A549 treated with GW870086 at 1 μM for 4 hours (cell line): Measurements from ENCODE around the gene ZDHHC23. TPM values are rescaled to one million over a fixed set of nuclear protein-coding genes. Genes with fewer than 3 reads are reported as not detected.

Experiments used
- total RNA-seq: library from RNA; stranded (reverse); fragments of 200-300 nt; extraction: Qiagen RNA extraction; gene quantifications from 5 replicates; pipeline ENCODE4 v1.2.3, GENCODE V29; 2022; ENCODE audit warnings: low read depth

Gene ZDHHC23, protein sequence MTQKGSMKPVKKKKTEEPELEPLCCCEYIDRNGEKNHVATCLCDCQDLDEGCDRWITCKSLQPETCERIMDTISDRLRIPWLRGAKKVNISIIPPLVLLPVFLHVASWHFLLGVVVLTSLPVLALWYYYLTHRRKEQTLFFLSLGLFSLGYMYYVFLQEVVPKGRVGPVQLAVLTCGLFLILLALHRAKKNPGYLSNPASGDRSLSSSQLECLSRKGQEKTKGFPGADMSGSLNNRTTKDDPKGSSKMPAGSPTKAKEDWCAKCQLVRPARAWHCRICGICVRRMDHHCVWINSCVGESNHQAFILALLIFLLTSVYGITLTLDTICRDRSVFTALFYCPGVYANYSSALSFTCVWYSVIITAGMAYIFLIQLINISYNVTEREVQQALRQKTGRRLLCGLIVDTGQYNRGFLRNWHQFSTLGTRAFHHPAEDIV
- total RNA-seq, result 3.2 to 3.5 TPM (median 3.5 TPM) in 5 replicates

DNA sequence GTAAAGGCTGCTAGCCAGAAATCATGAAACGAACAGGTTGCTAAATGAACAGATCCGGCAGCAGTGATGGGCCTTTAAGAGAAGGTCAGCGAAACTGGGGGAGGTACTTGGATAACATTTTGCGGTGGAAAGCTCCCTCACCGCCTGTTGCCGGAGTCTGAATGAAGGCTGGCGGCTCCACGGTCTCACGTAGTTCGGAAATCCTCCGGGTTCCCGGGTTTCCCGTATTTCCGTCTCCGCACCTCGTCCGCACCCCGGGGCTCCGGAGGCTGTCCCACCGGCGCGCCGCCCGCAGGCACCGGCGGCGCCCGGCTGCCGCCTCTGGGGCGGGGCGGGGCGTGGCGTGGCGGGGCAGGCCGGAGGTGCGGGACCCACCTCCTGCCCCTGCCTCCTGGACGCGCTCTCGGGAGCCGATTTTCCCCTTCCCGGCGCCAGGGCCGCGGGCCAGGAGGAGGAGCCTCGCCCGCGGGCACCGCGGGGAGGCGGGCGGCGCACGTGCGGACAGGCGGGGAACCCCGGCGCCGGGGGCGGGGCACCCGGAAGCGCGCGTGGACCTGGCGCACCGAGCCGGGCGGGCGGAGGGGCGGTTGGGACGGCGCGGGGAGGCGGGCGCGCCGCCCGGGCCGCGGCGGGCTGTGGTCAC, at the start of gene ZDHHC23:
Gene ZDHHC23, plus strand, starts transcription at position 642 of the 643 bp plus-strand sequence. CDS start 790 bp downstream, outside the sequence.

Other genes with a start within 250 kb of the ZDHHC23 start
- gene NAA50, start 201.8 kb upstream of the ZDHHC23 start, total RNA-seq, result 141 to 174 TPM (median 156 TPM) in 5 replicates
- gene ATP6V1A, start 201.0 kb upstream of the ZDHHC23 start, total RNA-seq, result 15.6 to 19.9 TPM (median 18.8 TPM) in 5 replicates
- gene GRAMD1C, start 109.2 kb upstream of the ZDHHC23 start, total RNA-seq, result 0.47 to 1.2 TPM (median 0.96 TPM) in 5 replicates
- 1.2 to 2.0 TPM (median 1.7 TPM) in 5 replicates for gene CCDC191, start 108.5 kb downstream of the ZDHHC23 start, total RNA-seq
- 20.6 to 26.3 TPM (median 24.7 TPM) in 5 replicates for gene QTRT2, start 108.7 kb downstream of the ZDHHC23 start, total RNA-seq
- not detected in 5 replicates for gene DRD3, start 231.0 kb downstream of the ZDHHC23 start, total RNA-seq